GM08714 (cell line): ENCODE data around the gene SNX15.
"Not testable (repeated sequence)": the region's sequence is repeated elsewhere in the genome, so short reads cannot be mapped to it uniquely, and the experiment has no call there.

Experiments
- H3K4me3 ChIP-seq: fragments of 200-500 bp; sonication (Bioruptor generic); 2 replicates; pipeline ENCODE4 v1.5.1; 2014; ENCODE audit warnings: mild to moderate bottlenecking, low read length, inconsistent platforms
- ZNF274 ChIP-seq: IDR thresholded peaks from 2 replicates; pipeline ENCODE4 v1.6.1; 2012; ENCODE audit warnings: mild to moderate bottlenecking, low read depth, low read length

Gene SNX15

GRCh38 chr11:65008016-65008415 lies 19.2 kb upstream of the SNX15 start:
- TF ChIP-seq ZNF274, result no peak
- no peak overlapping the region for H3K4me3 ChIP-seq

- H3K4me3 ChIP-seq, result no peak overlapping the region
- TF ChIP-seq ZNF274, result no peak
Measured at GRCh38 chr11:65008873-65009272, 18.4 kb upstream of the SNX15 start.

- TF ChIP-seq ZNF274, result no peak
Measured at GRCh38 chr11:65013130-65013887, 13.9 kb upstream of the SNX15 start.

GRCh38 chr11:65013888-65014725 lies 13.1 kb upstream of the SNX15 start, which contains the start of gene ARL2:
ARL2 (plus strand) TSS chr11:65014160; CDS start chr11:65014208, 48 bp downstream.
- no peak for TF ChIP-seq ZNF274
- peak within 1 kb of the TSS; percentile 80 for H3K4me3 ChIP-seq

More at GRCh38 chr11:65013130-65013887, 13.9 kb upstream of the SNX15 start:
- peak overlapping the region; percentile 80 for H3K4me3 ChIP-seq

- no peak for TF ChIP-seq ZNF274
Measured at GRCh38 chr11:65014726-65015227, 12.5 kb upstream of the SNX15 start.

GRCh38 chr11:65016705-65017104 lies 10.5 kb upstream of the SNX15 start:
- TF ChIP-seq ZNF274, result no peak
- H3K4me3 ChIP-seq, result no peak overlapping the region

More at GRCh38 chr11:65014726-65015227, 12.5 kb upstream of the SNX15 start:
- peak overlapping the region; percentile 80 for H3K4me3 ChIP-seq

- TF ChIP-seq ZNF274, result no peak
- H3K4me3 ChIP-seq, result no peak overlapping the region
Measured at GRCh38 chr11:65017937-65018336, 9.3 kb upstream of the SNX15 start.

DNA sequence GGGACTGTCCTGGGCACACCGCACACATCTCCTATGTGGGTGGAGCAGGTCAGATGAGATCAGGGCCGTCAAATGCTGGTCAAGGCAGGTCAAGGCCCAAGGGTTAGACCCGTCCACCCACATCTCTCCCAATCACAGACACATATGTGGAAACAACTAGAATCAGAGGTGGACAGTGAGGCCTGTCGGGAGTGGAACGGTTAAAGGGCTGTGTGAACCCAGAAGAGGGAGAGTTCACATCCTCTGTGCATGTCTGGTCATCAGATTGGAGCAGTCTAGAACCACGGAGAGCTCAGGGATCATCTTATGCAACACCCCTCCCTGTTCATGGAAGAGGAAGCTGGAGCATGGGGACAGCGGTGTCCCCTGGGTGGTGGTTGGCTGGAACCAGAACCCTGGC lies 7.4 kb upstream of the SNX15 start:
- TF ChIP-seq ZNF274, result no peak
- no peak overlapping the region for H3K4me3 ChIP-seq

GRCh38 chr11:65021003-65021402 lies 6.2 kb upstream of the SNX15 start:
- no peak for TF ChIP-seq ZNF274

GRCh38 chr11:65021509-65021908 lies 5.7 kb upstream of the SNX15 start:
- H3K4me3 ChIP-seq, result no peak overlapping the region
- TF ChIP-seq ZNF274, result no peak

More at GRCh38 chr11:65021003-65021402, 6.2 kb upstream of the SNX15 start:
- no peak overlapping the region for H3K4me3 ChIP-seq

DNA sequence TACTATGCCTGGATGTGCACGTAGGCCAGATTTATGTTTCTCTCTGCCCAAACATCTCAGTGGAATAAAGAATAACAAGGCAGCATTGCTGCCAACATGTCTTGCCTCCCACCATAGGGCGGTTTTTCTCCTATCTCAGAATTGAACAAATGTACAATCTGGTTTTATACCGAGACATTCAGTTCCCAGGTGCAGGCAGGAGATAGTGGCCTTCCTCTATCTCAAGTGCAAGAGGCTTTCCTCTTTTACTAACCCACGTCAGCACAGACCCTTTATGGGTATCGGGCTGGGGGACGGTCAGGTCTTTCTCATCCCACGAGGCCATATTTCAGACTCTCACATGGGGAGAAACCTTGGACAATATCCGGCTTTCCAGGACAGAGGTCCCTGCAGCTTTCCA lies 3.7 kb upstream of the SNX15 start:
- not testable (repeated sequence) for H3K4me3 ChIP-seq

- TF ChIP-seq ZNF274, result no peak
- peak overlapping the region; percentile 60; the same call in 1 of the 2 replicates for H3K4me3 ChIP-seq
Measured at GRCh38 chr11:65026810-65027209, 429 bp upstream of the SNX15 start.

- TF ChIP-seq ZNF274, result no peak
- H3K4me3 ChIP-seq, result no peak overlapping the region
Measured at GRCh38 chr11:65032216-65032615, 5.0 kb downstream of the SNX15 start.

DNA sequence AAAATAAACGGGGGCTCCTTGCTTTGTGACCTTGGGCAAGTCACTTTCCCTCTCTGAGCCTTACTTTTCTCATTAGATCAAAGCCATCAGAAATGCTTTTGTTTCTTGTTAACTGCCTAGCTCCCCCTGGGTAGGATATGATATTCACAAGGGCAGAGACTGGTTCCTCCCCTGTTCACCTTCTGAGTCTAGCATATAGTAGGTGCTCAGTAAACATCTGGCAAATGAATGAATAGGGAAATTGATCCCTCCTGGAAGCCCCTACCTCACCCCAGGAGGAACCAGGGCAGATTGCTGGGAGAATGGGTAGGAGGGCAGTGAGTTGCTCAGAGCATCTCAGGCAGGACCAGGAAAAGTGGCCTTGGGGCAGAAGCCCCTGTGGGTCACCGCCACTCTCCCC lies 7.2 kb downstream of the SNX15 start:
- H3K4me3 ChIP-seq, result no peak overlapping the region
- TF ChIP-seq ZNF274, result no peak

GRCh38 chr11:65035579-65035978 lies 8.3 kb downstream of the SNX15 start:
- no peak for TF ChIP-seq ZNF274
- no peak overlapping the region for H3K4me3 ChIP-seq
